Sciatic nerve (tissue), 2 donors: ENCODE results near the gene IFI27L2. TPM values are rescaled to one million over a fixed set of nuclear protein-coding genes. Genes with fewer than 3 reads are reported as not detected.
"Not testable (repeated sequence)": the region's sequence is repeated elsewhere in the genome, so short reads cannot be mapped to it uniquely, and the experiment has no call there.

Experiments
- ATAC-seq: fragments of 200-7000 bp; cut with Tn5 transposase; one replicate; pipeline ENCODE4 v1.9.1; 2020; ENCODE audit warnings: mild to moderate bottlenecking, moderate library complexity
- DNase-seq: peaks from one replicate; pipeline ENCODE4 v3.0.0-alpha.2; 2020; ENCODE audit warnings: low spot score
- intact Hi-C: fragments of 100-400 bp; cut with DNase I; formaldehyde crosslinking; loops from one replicate; pipeline ENCODE4 v1.14.2; 2022
- total RNA-seq: library from RNA; stranded (reverse); fragmentation: NEBNext Ultra II Directional; extraction: Animal tissue kit (Norgen Biotek cat#: 25700); gene quantifications from one replicate; pipeline ENCODE4 v1.2.1, GENCODE V29; 2021
- donor health status: DM: no; HTN: no; CAD: no.
- donor health status: DM: no; HTN: no; CAD: no.

The IFI27L2 gene
- total RNA-seq, 1 donor from 2014 or later: 85.4 TPM

DNA sequence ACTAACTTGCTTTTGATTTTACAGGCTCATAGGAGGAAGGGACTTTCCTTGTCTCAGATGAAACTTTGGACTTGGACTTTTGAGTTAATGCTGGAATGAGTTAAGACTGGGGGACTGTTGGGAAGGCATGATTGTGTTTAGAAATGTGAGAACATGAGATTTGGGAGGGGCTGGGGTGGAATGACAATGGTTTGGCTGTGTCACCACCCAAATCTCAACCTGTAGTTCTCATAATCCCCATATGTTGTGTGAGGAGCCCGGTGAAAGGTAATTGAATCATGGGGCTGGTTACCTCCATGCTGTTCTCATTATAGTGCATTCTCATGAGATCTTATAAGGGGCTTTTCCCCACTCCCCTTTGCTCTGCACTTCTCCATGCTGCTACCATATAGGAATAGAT is 26.7 kb upstream of the IFI27L2 start:
- intact Hi-C loops, DNase-seq, ATAC-seq: not testable (repeated sequence)

DNA sequence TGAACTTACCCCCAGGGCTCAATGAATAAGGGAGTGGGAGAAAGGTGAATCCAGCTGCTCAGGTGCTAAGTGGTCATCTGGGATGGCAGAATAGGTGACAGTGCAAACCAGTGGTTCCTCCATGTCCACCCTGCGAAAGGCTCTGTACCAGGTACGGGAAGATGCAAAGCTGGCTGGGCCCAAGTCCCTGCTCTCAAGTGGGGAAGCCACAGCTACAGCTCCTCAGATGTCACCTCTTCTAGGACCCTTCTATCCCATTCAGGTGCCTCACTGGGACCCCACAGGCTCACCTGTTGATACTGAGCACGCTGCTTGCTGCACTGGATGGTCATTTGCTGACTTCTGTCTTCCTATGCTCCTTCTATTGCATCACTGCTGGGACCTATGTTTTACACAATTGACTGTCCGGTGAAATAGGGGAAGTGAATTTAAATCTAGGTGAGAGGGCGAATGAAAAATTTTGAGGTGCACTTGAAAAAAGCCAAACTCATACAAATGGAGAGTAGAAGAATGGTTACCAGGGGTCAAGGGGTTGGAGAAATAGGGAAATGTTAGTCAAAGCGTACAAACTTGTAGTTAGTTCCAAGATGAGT is 24.4 kb upstream of the IFI27L2 start:
- DNase-seq: no peak
- intact Hi-C loops: no loop called here
- ATAC-seq: no peak

DNA sequence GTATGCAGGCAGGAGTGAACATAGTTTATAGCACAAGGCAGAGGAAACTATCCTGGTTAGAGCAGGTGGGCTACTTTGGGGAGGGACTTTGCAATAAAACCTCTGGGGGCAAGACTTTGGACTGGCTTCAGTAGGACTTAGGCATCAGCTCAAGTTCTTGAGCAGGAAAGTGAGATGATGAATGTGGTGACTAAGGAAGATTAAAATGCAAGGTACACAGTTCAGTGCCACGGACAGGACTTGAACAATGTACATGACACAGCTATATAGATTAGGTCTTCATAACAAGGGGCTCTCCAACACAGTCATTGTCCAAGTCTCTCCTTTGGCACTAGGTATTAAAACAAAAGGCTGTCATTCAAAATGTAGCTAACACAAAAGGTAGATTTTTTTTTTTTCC is 23.3 kb upstream of the IFI27L2 start:
- DNase-seq: no peak
- ATAC-seq: no peak
- intact Hi-C loops: no loop called here

DNA sequence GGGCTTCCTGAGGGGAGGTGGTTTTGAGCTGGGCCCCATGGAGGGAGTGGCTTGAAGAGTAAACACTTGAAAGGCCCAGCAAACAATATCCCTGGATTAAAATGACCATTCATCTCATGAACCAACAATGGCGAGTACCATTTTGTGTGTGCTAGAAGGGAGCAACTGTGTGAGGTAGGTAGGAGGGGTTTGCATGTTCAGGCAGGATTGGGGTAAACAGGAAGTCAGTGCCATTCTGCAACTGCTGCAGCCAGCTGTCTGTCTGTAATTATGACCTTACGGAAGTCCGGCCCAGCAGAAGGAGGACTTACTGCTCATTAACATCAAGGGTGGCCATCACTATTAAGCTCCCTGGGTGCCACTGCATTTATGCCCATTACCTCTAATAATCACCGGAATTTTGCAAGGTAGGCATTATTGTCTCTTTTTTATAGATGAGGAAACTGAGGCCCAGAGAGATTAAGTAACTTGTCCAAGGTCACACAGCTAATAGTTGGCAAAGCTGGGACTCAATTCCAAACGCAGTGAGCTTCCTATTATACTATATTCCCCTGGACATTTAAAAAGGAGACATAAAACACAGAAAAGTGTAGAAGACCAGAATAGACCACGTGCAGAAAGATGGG is 16.6 kb upstream of the IFI27L2 start:
- intact Hi-C loops: loop anchor here (5.0 kb wide), 1 partner anchor 341 kb away; no protein-coding TSS in a partner anchor
- ATAC-seq (no peak), DNase-seq (no peak)

DNA sequence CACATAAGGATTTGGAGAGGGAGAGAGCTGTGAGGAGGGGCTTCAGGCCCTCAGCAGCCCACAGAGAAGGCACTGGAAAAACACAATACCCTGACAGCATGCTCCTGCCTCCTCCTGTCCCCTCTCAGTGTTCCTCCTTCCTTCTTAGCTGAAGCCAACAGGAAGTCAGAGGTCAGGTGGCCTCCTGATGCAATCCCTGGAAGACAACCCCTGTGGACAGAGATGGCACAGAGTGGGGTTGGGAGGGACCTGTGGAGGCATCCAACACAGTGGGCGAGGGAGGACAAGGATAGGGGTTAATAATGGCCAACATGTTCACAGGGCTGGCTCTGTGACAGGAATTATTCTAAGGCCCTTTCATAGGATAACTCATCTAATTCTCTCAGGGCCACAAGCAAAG is 15.4 kb upstream of the IFI27L2 start:
- ATAC-seq (peak; percentile 39), DNase-seq (no peak)
- intact Hi-C loops: loop anchor here (5.0 kb wide), 1 partner anchor 343 kb away; no protein-coding TSS in a partner anchor

DNA sequence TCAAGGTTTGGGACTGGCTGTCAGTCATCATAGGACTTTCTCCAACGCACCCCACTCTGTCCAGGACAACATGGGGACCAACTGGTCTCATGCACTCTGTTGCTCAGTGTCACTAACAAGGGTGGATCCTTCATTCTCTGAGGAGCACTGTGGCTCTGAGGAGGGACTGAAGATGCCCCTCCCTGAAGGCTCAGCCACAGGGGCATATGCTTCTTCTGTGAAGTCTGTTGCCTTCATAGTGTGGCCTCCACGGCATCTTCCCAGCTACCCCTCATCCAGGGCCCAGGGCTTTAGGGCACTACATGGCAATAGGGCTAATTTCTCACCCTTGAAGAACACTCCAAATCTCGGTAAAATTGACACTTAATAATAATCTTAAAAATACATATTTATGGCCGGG is 14.3 kb upstream of the IFI27L2 start:
- DNase-seq: no peak
- ATAC-seq: no peak
- intact Hi-C loops: no loop called here

DNA sequence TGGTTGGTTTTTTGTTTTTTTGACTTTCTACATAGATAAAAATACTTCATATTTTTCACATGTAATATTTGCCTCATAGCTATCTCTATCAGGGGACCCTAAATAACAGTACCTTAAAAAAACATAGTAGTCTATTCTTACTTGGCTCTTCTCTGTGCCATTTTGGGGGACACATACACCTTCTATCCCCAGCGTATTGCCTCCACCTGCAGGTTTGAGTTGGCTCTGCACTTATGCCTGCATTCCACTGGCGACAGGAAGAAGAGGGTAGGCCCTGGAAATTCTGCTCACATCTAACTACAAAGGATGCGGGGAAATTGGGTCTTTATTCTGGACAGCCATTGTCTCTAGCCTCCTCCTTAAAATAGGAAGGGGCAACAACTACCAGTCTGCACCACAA is 13.8 kb upstream of the IFI27L2 start:
- no peak for ATAC-seq
- DNase-seq: no peak
- intact Hi-C loops: no loop called here

DNA sequence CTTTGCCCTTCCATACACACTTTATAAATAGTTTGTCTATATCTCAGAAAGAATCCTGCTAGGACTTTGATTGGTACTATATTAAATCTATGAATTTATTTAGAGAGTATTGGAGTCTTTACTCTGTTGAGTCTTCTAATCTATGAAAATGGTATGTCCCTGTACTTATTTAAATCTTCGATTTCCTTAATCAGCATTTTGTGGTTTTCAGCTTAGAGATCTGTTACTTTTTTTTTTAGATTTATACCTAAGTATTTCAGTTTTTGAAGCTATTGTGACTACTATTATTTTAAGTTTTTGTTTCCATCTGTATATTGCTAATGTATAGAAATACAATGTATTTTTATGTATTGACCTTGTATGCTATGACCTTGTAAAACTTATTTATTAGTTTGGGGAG is 13.4 kb upstream of the IFI27L2 start:
- ATAC-seq: no peak
- intact Hi-C loops: no loop called here
- no peak for DNase-seq

DNA sequence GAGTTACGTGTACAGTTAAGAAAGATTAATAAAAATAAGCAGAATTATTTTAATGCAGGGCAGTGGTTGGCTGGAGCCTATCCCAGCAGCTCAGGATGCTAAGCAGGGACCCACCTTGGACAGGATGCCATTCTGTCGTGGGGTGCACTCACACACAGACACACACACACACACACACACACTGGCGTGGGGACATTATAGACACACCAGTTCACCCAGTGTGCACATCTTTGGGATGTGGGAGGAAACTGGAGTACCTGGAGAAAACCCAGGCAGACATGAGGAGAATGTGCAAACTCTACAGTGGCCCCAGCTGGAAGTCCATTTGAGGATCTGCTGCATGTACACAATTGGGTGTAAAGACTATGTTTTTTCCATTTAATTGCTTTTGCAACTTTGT is 12.8 kb upstream of the IFI27L2 start:
- no peak for ATAC-seq
- intact Hi-C loops: no loop called here
- DNase-seq: no peak

DNA sequence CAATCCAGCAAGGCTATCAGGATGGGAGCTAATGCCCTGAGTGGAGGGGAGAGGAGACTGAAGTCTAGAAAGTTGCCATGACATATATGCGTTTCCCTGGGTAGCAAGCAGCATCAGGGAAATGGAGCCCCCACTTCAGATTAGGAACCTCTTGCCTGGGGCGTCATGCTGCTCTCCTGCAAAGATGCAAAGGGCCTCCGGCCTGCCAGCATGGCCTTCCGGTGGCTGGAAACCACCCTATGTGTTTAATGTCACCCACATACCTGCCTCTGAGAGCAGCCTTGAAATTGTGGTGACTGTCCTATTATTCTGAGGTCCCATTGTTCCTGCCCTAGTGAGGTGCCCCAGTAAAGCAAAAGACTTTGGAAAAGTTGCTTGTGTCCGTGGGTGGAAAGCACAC is 10.0 kb upstream of the IFI27L2 start:
- DNase-seq (no peak), ATAC-seq (no peak)
- intact Hi-C loops: loop anchor here (10.0 kb wide), 1 partner anchor 105 kb away; no protein-coding TSS in a partner anchor

DNA sequence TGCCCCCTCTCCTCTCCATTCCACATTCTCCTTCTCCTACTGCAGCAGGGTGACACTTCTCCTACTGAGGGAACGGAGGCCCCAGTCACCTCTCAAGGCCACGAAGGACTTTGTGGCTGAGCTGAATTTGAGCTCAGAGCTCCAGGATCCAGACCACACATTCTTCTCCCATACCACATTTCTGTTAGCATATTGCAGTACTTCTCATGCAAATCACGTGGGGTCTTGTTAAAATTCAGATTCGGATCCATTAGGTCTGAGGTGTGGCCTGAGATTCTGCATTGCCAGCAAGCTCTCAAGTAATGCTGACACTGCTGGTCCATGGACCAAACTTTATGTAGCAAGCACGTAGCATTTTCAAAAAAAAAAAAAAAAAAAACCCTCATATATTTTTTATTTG is 9.6 kb upstream of the IFI27L2 start:
- DNase-seq (no peak), ATAC-seq (no peak)
- intact Hi-C loops: loop anchor here (10.0 kb wide), 1 partner anchor 104 kb away; no protein-coding TSS in a partner anchor

DNA sequence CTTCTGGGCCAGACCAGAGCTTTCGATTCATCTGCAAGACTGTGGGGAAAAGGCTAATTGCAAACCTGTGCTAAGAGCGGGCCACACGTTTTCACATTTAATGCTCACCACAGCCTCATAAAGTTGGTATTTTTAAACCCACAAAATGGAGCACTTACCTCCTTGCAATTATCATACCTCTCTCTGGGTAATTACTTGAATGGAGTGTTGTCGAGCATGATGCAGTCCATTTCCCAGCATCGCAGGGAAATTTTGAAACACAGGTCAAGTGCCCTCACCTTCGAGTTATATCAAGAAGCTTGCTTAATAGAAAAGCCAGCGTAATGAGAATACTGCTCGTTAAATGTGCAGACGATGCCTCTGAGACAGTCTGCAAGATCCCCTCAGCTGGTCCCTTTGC is 8.8 kb upstream of the IFI27L2 start:
- DNase-seq: no peak
- intact Hi-C loops: loop anchor here (10.0 kb wide), 1 partner anchor 103 kb away; no protein-coding TSS in a partner anchor
- ATAC-seq: no peak

DNA sequence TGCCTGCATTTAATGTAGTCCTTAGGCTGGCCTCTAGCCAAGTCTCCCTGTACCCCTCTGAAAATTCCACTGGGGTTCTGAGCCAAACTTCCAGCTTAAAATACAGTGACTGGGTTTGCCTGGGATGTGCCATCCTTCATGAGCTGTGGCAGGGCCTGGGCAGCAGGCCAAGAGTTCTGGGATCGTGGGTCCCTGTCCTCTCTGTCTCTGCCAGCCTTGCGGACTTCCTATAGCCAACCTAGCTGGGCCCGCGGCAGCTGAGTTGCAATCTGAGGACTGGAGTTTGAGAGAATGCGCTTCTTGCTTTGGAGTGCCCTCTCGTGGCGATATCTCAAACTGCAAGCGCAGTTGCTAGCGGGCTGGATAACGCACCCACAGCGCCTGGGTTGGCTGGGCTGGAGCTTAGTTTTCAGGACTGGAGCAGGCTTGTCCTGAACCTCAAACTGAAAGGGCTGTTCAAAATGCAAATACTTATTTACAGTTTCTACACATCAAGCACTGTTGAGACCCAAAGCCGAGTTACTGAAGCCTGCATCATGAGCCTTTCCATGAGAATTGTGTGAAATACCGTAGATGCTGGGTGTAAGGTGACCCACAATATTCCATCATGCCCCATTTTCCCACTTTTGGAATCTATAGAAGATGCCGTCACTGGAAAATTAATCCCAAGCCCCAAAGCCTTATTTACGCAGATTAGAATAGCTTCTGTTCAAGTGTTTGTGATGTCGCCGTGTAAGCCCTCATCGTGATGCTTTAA is 7.3 kb upstream of the IFI27L2 start:
- ATAC-seq: peak; percentile 94
- peak; percentile 95 for DNase-seq
- intact Hi-C loops: loop anchor here (10.0 kb wide), 1 partner anchor 102 kb away; no protein-coding TSS in a partner anchor

DNA sequence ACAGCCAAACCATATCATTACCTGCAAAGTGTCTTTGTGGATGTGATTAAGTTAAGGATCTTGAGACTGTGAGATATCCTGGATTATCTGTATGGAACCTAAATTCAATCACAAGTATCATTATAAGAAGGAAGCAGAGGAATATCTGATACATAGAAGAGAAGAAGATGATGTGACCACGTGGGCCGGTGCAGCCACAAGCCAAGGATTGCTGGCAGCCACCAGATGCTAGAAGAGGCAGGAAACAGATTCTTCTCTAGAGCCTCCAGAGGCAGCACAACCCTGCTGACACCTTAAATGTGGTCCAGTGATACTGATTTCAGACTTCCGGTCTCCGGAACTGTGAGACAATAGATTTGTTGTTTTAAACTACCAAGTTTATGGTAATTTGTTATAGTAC is 6.1 kb upstream of the IFI27L2 start:
- intact Hi-C loops: loop anchor here (10.0 kb wide), 1 partner anchor 101 kb away; no protein-coding TSS in a partner anchor
- no peak for ATAC-seq
- no peak for DNase-seq

DNA sequence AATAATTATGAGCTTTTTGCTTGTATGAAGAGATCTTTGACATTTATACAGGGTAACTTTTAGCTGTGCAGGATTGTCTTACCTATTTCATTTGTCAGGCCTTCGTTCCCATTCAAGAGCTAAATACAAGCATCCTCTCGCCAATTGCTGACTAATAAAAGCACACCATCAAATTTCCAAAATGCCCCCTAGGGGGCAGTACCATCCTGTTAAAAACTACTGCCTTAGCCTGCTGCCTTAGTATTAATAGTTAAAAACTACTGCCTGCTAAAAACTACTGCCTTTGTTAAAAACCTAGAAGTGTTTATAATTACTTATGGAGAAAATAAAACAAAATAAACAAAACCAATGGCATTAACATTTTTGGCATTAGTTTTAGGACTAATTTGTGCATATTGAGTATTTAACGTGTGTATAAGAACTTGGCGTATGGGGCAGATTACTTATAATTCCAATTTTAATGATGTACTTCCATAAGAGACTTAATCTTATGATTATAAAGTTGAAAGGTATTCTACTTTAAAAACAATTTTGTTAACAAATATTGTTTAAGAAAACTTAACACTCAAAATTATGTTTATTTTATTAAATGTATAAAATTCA is 3.0 kb upstream of the IFI27L2 start:
- intact Hi-C loops: loop anchor here (10.0 kb wide), 1 partner anchor 98 kb away; no protein-coding TSS in a partner anchor
- ATAC-seq (no peak), DNase-seq (no peak)

DNA sequence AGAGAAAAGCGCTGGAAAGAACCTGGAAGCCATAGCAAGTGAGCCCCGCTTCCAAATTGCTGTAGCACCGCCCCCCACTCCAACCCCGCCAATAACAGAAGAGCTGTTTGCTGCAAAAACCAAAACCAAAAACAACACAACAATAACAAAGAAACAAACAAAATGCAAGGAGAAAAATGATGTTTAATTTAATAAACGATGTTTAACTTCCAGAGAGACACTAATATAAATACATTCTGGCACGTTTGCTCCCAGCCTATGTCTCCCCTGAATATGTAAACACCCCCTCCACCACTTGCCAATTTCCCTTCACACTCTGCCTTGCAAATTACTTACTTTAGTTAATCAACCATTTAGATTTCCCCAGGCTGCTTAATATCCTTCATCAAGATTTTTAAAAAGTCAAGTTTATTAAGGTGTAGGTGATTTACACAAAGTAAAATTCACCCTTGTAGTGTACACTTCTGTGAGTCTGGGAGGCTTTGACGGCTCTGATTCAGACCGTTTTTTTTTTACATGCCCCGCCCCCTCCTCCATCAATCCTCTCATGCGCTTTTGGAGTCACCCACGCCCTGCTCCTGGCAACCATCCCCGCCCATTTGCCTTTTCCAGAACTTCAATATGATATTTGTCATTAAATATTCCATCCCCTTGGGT is 482 bp upstream of the IFI27L2 start:
- DNase-seq (no peak), ATAC-seq (peak; percentile 64)
- intact Hi-C loops: loop anchor here (10.0 kb wide), 1 partner anchor 95 kb away; no protein-coding TSS in a partner anchor

DNA sequence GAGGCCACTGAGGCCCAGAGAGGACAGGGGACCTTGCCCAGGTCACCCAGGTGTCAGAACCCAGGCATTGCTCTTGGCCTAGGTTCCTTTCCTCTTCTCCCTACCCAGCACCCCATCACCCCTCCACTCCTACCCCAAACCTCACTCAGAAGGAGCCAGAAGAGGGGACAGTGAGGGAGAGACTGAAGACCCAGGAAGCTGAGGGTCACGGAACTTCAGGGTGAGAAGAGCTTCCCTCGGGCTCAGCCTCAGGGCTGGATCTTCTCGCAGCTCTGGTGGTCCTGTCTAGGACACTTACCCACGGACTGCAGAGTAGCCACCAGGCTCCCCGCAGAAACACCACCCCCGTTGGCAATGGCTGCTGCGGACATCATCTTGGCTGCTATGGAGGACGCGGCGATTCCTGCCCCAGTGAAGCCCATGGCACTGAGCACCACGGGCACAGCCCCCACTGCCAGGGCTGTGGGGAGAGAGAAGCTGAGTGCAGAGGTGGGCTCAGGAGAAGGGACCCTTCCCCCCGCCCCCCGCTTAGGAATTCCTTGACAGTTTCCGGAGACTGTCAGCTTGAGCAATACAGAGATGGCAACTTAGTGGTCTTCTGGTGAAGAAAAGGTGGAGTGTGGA is 1.1 kb downstream of the IFI27L2 start:
- DNase-seq (no peak), ATAC-seq (no peak)
- intact Hi-C loops: no loop called here

DNA sequence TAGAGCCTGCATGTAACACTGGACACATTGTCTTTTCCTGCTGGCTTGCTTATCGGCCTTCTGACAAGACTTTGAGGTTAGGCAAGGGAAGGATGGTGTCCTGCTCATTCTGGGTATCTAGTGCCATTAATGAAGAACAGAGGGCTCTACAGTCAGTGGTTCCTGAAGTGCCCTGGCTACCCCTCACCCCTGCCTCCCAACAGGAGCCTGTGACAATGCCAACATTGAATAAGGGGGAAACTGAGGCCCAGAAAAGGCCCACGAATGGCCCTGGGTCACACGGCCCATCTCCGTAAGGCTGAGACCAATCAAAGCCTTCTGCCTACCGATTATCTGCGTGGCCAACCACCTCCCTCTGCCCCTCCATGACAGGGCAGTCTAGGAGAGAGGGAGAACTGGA is 2.1 kb downstream of the IFI27L2 start:
- peak; percentile 33 for DNase-seq

DNA sequence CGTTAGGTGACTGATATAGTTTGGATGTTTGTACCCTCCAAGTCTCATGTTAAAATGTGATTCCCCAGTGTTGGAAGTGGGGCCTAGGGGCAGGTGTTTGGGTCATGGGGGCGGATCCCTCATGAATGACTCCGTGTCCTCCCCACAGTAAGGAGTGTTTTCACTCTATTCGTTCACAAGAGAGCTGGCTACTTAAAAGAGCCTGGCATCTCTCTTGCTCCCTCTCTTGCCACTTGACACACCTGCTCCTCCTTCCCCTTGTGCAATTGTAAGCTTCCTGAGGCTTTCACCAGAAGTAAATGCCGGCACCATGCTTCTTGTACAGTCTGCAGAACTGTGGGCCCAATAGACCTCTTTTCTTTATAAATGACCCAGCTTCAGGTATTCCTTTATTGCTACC is 2.6 kb downstream of the IFI27L2 start:
- DNase-seq: no peak
- no peak for ATAC-seq
- intact Hi-C loops: no loop called here

More for the DNA sequence above, 2.1 kb downstream of the IFI27L2 start:
- intact Hi-C loops: no loop called here
- no peak for ATAC-seq
